H54 (cell line): ENCODE data around the gene PPM1N.

ENCODE experiments used
- DNase-seq: peaks from one replicate; pipeline ENCODE4 v3.0.0; 2011; ENCODE audit warnings: low spot score, mixed read lengths; ENCODE audit not compliant: insufficient read length
- FAIRE-seq: peaks from 3 replicates; lab custom pipeline; 2011; peaks lifted over from hg19 to GRCh38; lab: Jason Lieb, UNC
- POLR2A ChIP-seq: IDR thresholded peaks from 2 replicates; pipeline ENCODE4 v1.6.1; 2011; ENCODE audit warnings: low read depth, mild to moderate bottlenecking, low read length

The PPM1N gene

GRCh38 chr19:45467115-45467455 lies 31.2 kb upstream of the PPM1N start:
- TF ChIP-seq POLR2A, result no peak
- FAIRE-seq, result no peak
- DNase-seq, result no peak

- FAIRE-seq (no peak), DNase-seq (no peak)
These were observed 30.6 kb upstream of the PPM1N start, which contains the start of gene FOSB for GRCh38 chr19:45467456-45468158. TSS of gene FOSB (plus strand) at chr19:45467996. CDS start at chr19:45468587, 591 bp downstream.

DNA sequence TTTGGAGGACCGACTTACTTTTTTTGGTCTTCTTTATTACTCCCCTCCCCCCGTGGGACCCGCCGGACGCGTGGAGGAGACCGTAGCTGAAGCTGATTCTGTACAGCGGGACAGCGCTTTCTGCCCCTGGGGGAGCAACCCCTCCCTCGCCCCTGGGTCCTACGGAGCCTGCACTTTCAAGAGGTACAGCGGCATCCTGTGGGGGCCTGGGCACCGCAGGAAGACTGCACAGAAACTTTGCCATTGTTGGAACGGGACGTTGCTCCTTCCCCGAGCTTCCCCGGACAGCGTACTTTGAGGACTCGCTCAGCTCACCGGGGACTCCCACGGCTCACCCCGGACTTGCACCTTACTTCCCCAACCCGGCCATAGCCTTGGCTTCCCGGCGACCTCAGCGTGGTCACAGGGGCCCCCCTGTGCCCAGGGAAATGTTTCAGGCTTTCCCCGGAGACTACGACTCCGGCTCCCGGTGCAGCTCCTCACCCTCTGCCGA lies 30.0 kb upstream of the PPM1N start:
- no peak for TF ChIP-seq POLR2A

More at GRCh38 chr19:45467456-45468158, 30.6 kb upstream of the PPM1N start, which contains the start of gene FOSB:
- TF ChIP-seq POLR2A, result peak; percentile 36; the same call in 1 of the 2 replicates

GRCh38 chr19:45468803-45469131 lies 29.5 kb upstream of the PPM1N start:
- DNase-seq (no peak), FAIRE-seq (no peak)
- no peak for TF ChIP-seq POLR2A

More for the DNA sequence above, 30.0 kb upstream of the PPM1N start:
- FAIRE-seq (no peak), DNase-seq (no peak)

GRCh38 chr19:45469132-45469944 lies 28.9 kb upstream of the PPM1N start:
- FAIRE-seq (peak; percentile 70), DNase-seq (peak; percentile 45)
- no peak for TF ChIP-seq POLR2A

- DNase-seq (no peak), FAIRE-seq (no peak)
- no peak for TF ChIP-seq POLR2A
These were observed 28.1 kb upstream of the PPM1N start for GRCh38 chr19:45469945-45470761.

DNA sequence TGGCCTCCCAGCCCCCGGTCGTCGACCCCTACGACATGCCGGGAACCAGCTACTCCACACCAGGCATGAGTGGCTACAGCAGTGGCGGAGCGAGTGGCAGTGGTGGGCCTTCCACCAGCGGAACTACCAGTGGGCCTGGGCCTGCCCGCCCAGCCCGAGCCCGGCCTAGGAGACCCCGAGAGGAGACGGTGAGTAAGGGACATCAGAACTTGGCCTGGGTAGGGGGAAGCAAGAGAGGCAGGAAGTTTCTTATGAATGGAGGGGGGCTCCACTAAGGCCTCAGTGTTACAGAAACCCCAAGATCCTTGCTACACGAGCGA lies 27.5 kb upstream of the PPM1N start:
- TF ChIP-seq POLR2A, result no peak
- FAIRE-seq (no peak), DNase-seq (no peak)

DNA sequence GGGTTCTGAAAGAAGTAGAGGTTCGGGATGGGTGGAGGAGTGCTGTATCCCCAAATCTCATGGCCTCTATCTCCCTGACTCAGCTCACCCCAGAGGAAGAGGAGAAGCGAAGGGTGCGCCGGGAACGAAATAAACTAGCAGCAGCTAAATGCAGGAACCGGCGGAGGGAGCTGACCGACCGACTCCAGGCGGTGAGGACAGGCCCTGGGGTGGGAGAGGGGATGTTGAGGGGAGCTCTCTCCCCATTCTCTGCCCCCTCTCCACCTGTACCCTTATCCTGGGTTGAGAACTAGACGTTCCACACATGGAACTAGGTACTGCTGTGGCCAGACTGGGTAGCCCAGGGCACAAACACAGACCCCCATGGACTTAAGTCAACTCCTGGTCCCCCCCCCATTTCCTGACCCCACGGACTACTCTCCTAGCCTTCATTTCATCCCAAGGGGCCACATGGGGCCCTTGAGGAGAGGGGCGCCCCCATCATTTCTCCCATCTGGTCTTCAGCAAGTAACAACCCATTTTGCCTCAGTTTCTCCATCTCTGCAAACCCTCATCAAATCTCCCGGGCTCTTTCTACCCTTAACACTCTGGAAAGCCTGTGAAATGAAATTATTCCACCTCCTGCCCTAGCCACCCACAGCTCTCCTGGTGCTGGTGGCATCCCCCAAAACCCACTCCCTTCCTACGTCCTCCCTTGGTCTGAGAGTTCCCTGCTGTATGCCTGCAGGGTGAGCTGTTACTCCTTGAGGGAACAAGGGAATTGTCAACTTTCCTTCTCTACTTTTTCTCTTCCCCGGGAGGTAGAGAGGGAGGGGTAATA lies 26.9 kb upstream of the PPM1N start:
- DNase-seq (no peak), FAIRE-seq (no peak)
- no peak for TF ChIP-seq POLR2A

DNA sequence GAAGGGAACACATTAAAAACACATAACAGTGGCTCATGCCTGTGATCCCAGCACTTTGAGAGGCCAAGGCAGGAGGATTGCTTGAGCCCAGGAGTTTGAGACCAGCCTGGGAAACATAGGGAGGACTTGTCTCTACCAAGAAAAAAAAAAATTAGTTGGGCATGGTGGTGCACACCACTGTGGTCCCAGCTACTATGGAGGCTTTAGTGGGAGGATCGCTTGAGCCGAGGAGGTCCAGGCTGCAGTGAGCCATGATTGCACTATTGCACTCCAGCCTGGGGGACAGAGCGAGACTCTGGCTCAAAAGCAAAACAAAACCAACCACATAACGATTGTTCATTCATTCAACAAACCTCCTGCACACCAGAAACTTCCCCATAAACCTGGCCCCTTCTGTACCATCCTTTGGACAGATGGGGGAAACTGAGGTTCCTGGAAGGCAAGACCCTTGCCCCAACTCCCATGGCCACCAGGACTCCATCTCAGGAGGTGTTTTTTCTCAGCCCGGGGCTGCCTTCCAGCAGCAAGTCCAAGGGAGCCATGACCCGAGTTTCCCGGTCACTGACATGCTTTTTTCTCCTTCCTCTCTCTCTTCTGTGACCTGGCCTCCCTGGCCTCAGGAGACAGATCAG lies 26.2 kb upstream of the PPM1N start:
- FAIRE-seq (no peak), DNase-seq (no peak)
- TF ChIP-seq POLR2A, result no peak

DNA sequence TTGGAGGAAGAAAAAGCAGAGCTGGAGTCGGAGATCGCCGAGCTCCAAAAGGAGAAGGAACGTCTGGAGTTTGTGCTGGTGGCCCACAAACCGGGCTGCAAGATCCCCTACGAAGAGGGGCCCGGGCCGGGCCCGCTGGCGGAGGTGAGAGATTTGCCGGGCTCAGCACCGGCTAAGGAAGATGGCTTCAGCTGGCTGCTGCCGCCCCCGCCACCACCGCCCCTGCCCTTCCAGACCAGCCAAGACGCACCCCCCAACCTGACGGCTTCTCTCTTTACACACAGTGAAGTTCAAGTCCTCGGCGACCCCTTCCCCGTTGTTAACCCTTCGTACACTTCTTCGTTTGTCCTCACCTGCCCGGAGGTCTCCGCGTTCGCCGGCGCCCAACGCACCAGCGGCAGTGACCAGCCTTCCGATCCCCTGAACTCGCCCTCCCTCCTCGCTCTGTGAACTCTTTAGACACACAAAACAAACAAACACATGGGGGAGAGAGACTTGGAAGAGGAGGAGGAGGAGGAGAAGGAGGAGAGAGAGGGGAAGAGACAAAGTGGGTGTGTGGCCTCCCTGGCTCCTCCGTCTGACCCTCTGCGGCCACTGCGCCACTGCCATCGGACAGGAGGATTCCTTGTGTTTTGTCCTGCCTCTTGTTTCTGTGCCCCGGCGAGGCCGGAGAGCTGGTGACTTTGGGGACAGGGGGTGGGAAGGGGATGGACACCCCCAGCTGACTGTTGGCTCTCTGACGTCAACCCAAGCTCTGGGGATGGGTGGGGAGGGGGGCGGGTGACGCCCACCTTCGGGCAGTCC lies 25.5 kb upstream of the PPM1N start:
- FAIRE-seq (no peak), DNase-seq (no peak)
- TF ChIP-seq POLR2A, result no peak

DNA sequence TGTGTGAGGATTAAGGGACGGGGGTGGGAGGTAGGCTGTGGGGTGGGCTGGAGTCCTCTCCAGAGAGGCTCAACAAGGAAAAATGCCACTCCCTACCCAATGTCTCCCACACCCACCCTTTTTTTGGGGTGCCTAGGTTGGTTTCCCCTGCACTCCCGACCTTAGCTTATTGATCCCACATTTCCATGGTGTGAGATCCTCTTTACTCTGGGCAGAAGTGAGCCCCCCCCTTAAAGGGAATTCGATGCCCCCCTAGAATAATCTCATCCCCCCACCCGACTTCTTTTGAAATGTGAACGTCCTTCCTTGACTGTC lies 24.9 kb upstream of the PPM1N start:
- TF ChIP-seq POLR2A, result no peak
- DNase-seq (no peak), FAIRE-seq (no peak)

GRCh38 chr19:45473682-45474605 lies 24.3 kb upstream of the PPM1N start:
- FAIRE-seq, result no peak
- no peak for TF ChIP-seq POLR2A
- DNase-seq, result no peak
